ENCODE measurements around the gene EXTL1. TPM values are rescaled to one million over a fixed set of nuclear protein-coding genes. Genes with fewer than 3 reads are reported as not detected.
A peak's percentile ranks its signal among the peaks of the same experiment; 100 is the strongest.

The EXTL1 gene
- total RNA-seq, 1 donor from 2014 or later, result not detected

- TF ChIP-seq CTCF (IDR thresholded peaks at IDR 0.05; ENCODE audit: insufficient read depth, low read length, severe bottlenecking), result no peak
- no peaks in the 10 kb centered on the region for H3K36me3 ChIP-seq (ENCODE audit: control insufficient read depth, insufficient read depth, low read length)
- FAIRE-seq, result no peak
Observed at GRCh38 chr1:26017606-26018005, 4.0 kb upstream of the EXTL1 start.

GRCh38 chr1:26019641-26020315 is 1.8 kb upstream of the EXTL1 start:
- no peak for FAIRE-seq

More at GRCh38 chr1:26017606-26018005, 4.0 kb upstream of the EXTL1 start:
- no peak for DNase-seq (ENCODE audit: low read depth)
- no peak overlapping the region for H3K4me3 ChIP-seq (ENCODE audit: low read depth, low read length)
- peaks cover 3% of the 10 kb centered on the region for H3K27me3 ChIP-seq (ENCODE audit: control insufficient read depth, insufficient read depth, low read length)

GRCh38 chr1:26020330-26020768 is 1.2 kb upstream of the EXTL1 start:
- Histone ChIP-seq H3K36me3 (ENCODE audit: control insufficient read depth, insufficient read depth, low read length) (no peaks in the 10 kb centered on the region), H3K27me3 (ENCODE audit: control insufficient read depth, insufficient read depth, low read length) (peaks cover 3% of the 10 kb centered on the region), H3K4me3 (ENCODE audit: low read depth, low read length) (no peak overlapping the region)
- no peak for DNase-seq (ENCODE audit: low read depth)
- FAIRE-seq, result no peak
- TF ChIP-seq CTCF (IDR thresholded peaks at IDR 0.05; ENCODE audit: insufficient read depth, low read length, severe bottlenecking), result no peak

More at GRCh38 chr1:26019641-26020315, 1.8 kb upstream of the EXTL1 start:
- DNase-seq (ENCODE audit: low read depth), result no peak
- no peak for TF ChIP-seq CTCF (IDR thresholded peaks at IDR 0.05; ENCODE audit: insufficient read depth, low read length, severe bottlenecking)
- H3K36me3 ChIP-seq (ENCODE audit: control insufficient read depth, insufficient read depth, low read length), result no peaks in the 10 kb centered on the region
- H3K27me3 ChIP-seq (ENCODE audit: control insufficient read depth, insufficient read depth, low read length), result peaks cover 3% of the 10 kb centered on the region
- no peak overlapping the region for H3K4me3 ChIP-seq (ENCODE audit: low read depth, low read length)

GRCh38 chr1:26020941-26021646 is 481 bp upstream of the EXTL1 start:
- no peak overlapping the region for H3K4me3 ChIP-seq (ENCODE audit: low read depth, low read length)
- no peak for DNase-seq (ENCODE audit: low read depth)
- H3K27me3 ChIP-seq (ENCODE audit: control insufficient read depth, insufficient read depth, low read length), result peaks cover 3% of the 10 kb centered on the region
- no peak for TF ChIP-seq CTCF (IDR thresholded peaks at IDR 0.05; ENCODE audit: insufficient read depth, low read length, severe bottlenecking)
- no peaks in the 10 kb centered on the region for H3K36me3 ChIP-seq (ENCODE audit: control insufficient read depth, insufficient read depth, low read length)
- peak; percentile 55 for FAIRE-seq

- TF ChIP-seq CTCF (IDR thresholded peaks at IDR 0.05; ENCODE audit: insufficient read depth, low read length, severe bottlenecking), result no peak
- FAIRE-seq (no peak), DNase-seq (ENCODE audit: low read depth) (no peak)
- H3K36me3 ChIP-seq (ENCODE audit: control insufficient read depth, insufficient read depth, low read length), result no peaks in the 10 kb centered on the region
- peaks cover 3% of the 10 kb centered on the region for H3K27me3 ChIP-seq (ENCODE audit: control insufficient read depth, insufficient read depth, low read length)
- H3K4me3 ChIP-seq (ENCODE audit: low read depth, low read length), result no peak overlapping the region
Observed at GRCh38 chr1:26022404-26022779, 817 bp downstream of the EXTL1 start.

All from bronchial epithelial cell (primary cell).